Gastroesophageal sphincter (tissue), 4 donors: ENCODE results near the gene C3orf20. TPM values are rescaled to one million over a fixed set of nuclear protein-coding genes. Genes with fewer than 3 reads are reported as not detected.

Experiments used
- ATAC-seq: fragments of 150-250 bp; one replicate; pipeline ENCODE4 v1.9.1; 2016; ENCODE audit warnings: mild to moderate bottlenecking, moderate library complexity
- H3K27ac ChIP-seq, 4 donors: fragments of 200-600 bp; sonication (generic) in 3 of 4; 1 replicate in 3 of 4; 2 replicates in 1 of 4; pipeline ENCODE4 v1.5.1; 2016 to 2019
- H3K27me3 ChIP-seq: fragments of 200-600 bp; sonication (generic); one replicate; pipeline ENCODE4 v1.5.1; 2019
- H3K36me3 ChIP-seq, 2 donors: fragments of 200-600 bp; sonication (generic); one replicate each; pipeline ENCODE4 v1.5.1; 2019; ENCODE audit warnings: control low read depth in 1 of 2
- H3K4me1 ChIP-seq, 3 donors: fragments of 200-600 bp; sonication (generic); 1 replicate in 2 of 3; 2 replicates in 1 of 3; pipeline ENCODE4 v1.5.1; 2016 to 2019; ENCODE audit warnings: control low read depth in 2 of 3
- H3K4me3 ChIP-seq, 2 donors: fragments of 200-600 bp; sonication (generic); one replicate each; pipeline ENCODE4 v1.5.1; 2019; ENCODE audit warnings: mild to moderate bottlenecking in 1 of 2, moderate library complexity in 1 of 2
- H3K9me3 ChIP-seq, 3 donors: fragments of 200-600 bp; sonication (generic); one replicate each; pipeline ENCODE4 v1.5.1; 2017 to 2019; ENCODE audit warnings: control low read depth in 2 of 3
- CTCF ChIP-seq, 4 experiments: fragments of 200-600 bp in 2 of 4; fragments of 450-650 bp in 2 of 4; sonication (generic) in 1 of 4; IDR thresholded peaks; one replicate each; pipeline ENCODE4 v1.5.1; 2017 to 2019; ENCODE audit warnings: antibody characterized with exemption in 4 of 4, mild to moderate bottlenecking in 2 of 4, moderate library complexity in 2 of 4
- EP300 ChIP-seq: sonication (generic); formaldehyde crosslinking; IDR thresholded peaks from one replicate; pipeline ENCODE4 v1.6.1; 2017; ENCODE audit warnings: antibody characterized with exemption, mild to moderate bottlenecking
- POLR2A ChIP-seq, 2 donors: fragments of 450-650 bp; IDR thresholded peaks; one replicate each; pipeline ENCODE4 v1.6.1; 2017; ENCODE audit warnings: antibody characterized with exemption in 2 of 2, mild to moderate bottlenecking in 2 of 2, moderate library complexity in 1 of 2
- POLR2AphosphoS5 ChIP-seq: sonication (generic); formaldehyde crosslinking; IDR thresholded peaks from one replicate; pipeline ENCODE4 v1.6.1; 2017; ENCODE audit warnings: antibody characterized with exemption
- WGBS, 2 donors: methylation state at CpG; one replicate each; pipeline ENCODE4 v1.1.5; 2018; ENCODE audit warnings: low coverage in 1 of 2; 5-methylcytosine and 5-hydroxymethylcytosine counted together
- total RNA-seq, 4 donors: library from RNA; depleted of rRNA; stranded (reverse); fragments of >200 nt; gene quantifications; one replicate each; pipeline ENCODE4 v1.1.0, GENCODE V29; 2016

The C3orf20 gene
- total RNA-seq, 4 donors from 2014 or later, result 0.13 TPM; not detected in 3

DNA sequence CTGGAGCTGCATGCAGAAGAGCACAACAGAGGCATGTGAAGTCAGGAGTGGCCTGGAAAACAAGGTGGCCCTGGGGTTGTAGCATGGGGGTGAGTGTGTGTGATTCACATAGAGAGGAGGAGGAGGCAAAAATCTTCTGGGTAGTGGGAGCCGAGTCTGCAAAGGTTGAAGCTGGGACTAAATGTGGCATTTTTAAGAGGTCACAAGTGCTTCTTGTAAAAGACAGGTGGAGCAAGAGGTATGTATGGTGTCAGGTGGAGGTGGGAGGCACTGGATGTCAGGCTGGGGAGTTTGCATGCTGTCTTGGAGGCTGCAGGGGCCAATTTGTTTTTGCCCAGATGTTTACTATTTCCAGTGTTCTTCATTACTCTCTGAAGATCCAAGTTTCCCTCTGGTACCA lies 42.4 kb downstream of the C3orf20 start:
- Histone ChIP-seq H3K9me3 (peaks cover 0 to 16% (median 0%) of the 10 kb centered on the region in 3 donors), H3K27ac (no peak overlapping the region), H3K4me3 (no peak overlapping the region), H3K27me3 (no peaks in the 10 kb centered on the region), H3K4me1 (no peaks in the 10 kb centered on the region), H3K36me3 (no peaks in the 10 kb centered on the region)
- ATAC-seq, result no peak
- 60% methylated on average over 1 of the region's 1 CpG; no CpG with 5 or more reads in 1 of the 2 donors for WGBS, 2 donors
- TF ChIP-seq EP300 (no peak), POLR2AphosphoS5 (no peak), CTCF (IDR thresholded peaks at IDR 0.05) (no peak), POLR2A (IDR thresholded peaks at IDR 0.05) (no peak)

DNA sequence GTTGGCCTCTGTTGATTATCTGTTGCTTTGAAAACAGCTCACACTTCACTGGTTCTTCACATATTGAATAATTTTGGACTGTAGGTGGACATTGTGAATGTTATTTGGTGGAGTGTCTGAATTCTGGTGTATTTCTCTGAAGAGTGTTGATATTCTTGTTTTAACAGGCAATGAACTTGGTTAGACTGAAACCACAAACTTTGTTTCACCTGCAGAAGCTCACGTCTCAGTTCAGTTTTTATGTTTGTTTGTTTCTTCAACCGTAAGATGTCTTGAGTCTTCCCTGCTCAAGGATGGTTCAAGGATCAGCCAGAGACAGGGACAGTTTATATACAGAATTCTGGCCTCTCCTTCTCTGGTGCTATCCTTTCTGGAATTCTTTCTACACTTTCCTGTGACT lies 43.6 kb downstream of the C3orf20 start:
- TF ChIP-seq CTCF (IDR thresholded peaks at IDR 0.05) (no peak), POLR2A (IDR thresholded peaks at IDR 0.05) (no peak), POLR2AphosphoS5 (no peak), EP300 (no peak)
- ATAC-seq, result no peak
- Histone ChIP-seq H3K4me1 (no peaks in the 10 kb centered on the region), H3K36me3 (no peaks in the 10 kb centered on the region), H3K27me3 (no peaks in the 10 kb centered on the region), H3K9me3 (peaks cover 0 to 7% (median 0%) of the 10 kb centered on the region in 3 donors), H3K4me3 (no peak overlapping the region), H3K27ac (no peak overlapping the region)
- WGBS, 2 donors, result 81 to 96% methylated on average over 2 of the region's 2 CpGs

GRCh38 chr3:14719006-14719405 lies 44.1 kb downstream of the C3orf20 start:
- WGBS, 2 donors, result 90 to 96% methylated on average over 2 of the region's 2 CpGs
- Histone ChIP-seq H3K4me1 (no peaks in the 10 kb centered on the region), H3K4me3 (no peak overlapping the region), H3K36me3 (no peaks in the 10 kb centered on the region), H3K27me3 (no peaks in the 10 kb centered on the region), H3K9me3 (peaks cover 0 to 2% (median 0%) of the 10 kb centered on the region in 3 donors), H3K27ac (no peak overlapping the region)
- no peak for TF ChIP-seq POLR2AphosphoS5
- no peak for TF ChIP-seq CTCF (IDR thresholded peaks at IDR 0.05)
- no peak for TF ChIP-seq EP300
- TF ChIP-seq POLR2A (IDR thresholded peaks at IDR 0.05), result no peak
- ATAC-seq, result no peak

GRCh38 chr3:14721126-14721864 lies 46.4 kb downstream of the C3orf20 start:
- TF ChIP-seq CTCF (IDR thresholded peaks at IDR 0.05), result no peak
- no peak for TF ChIP-seq POLR2AphosphoS5
- TF ChIP-seq POLR2A (IDR thresholded peaks at IDR 0.05), result no peak
- TF ChIP-seq EP300, result no peak
- peaks cover 3 to 22% (median 10%) of the 10 kb centered on the region in 3 donors for H3K4me1 ChIP-seq
- H3K4me3 ChIP-seq, result no peak overlapping the region
- no peaks in the 10 kb centered on the region for H3K36me3 ChIP-seq
- WGBS, 2 donors, result 79 to 93% methylated on average over 3 of the region's 8 CpGs
- H3K27ac ChIP-seq, result no peak overlapping the region
- no peaks in the 10 kb centered on the region for H3K27me3 ChIP-seq
- no peak for ATAC-seq
- H3K9me3 ChIP-seq, result no peaks in the 10 kb centered on the region

DNA sequence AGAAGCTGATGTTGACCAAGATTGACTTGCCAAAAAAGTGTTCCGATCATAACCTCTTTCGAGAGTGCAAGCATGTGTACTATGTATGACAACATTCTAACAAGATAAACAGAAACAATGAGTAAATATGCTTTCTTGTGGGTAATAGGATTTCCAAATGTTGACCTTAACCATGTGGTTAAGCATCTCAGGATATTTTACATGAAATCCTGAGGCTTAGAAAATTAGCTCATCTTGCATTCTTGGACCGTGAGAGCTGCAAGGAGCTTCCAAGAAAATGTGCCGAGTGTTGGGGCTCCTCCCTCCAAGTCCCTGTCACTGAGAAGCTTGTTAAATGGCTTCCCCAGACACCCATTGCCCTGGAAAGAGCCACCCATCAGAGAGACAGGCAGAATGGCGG lies 50.1 kb downstream of the C3orf20 start:
- Histone ChIP-seq H3K9me3 (no peaks in the 10 kb centered on the region), H3K4me1 (peaks cover 3 to 32% (median 14%) of the 10 kb centered on the region in 3 donors), H3K27ac (peak overlapping the region; percentile 37 to 78 (median 73)), H3K27me3 (no peaks in the 10 kb centered on the region), H3K36me3 (no peaks in the 10 kb centered on the region), H3K4me3 (no peak overlapping the region)
- peak; percentile 81 for ATAC-seq
- 17 to 45% methylated on average over 2 to 4 of the region's 5 CpGs for WGBS, 2 donors
- TF ChIP-seq POLR2AphosphoS5, result peak; percentile 70
- TF ChIP-seq POLR2A (IDR thresholded peaks at IDR 0.05), result no peak
